ENCODE results near the gene SCMH1.
A peak's percentile ranks its signal among the peaks of the same experiment; 100 is the strongest.

Gene SCMH1

GRCh38 chr1:41025979-41026819 is 215.9 kb downstream of the SCMH1 start:
- Histone ChIP-seq H3K4me3 (ENCODE audit: low read length) (no peak overlapping the region), H3K27me3 (ENCODE audit: control insufficient read depth, low read length) (no peaks in the 10 kb centered on the region), H3K27ac (ENCODE audit: low read depth, low read length) (no peak overlapping the region), H4K20me1 (ENCODE audit: control insufficient read depth, insufficient read depth, low read depth, low read length) (peaks cover 6% of the 10 kb centered on the region; the same call in 1 of the 2 replicates), H3F3A (ENCODE audit: control insufficient read depth, insufficient read depth) (peaks cover 12% of the 10 kb centered on the region), H3K4me1 (ENCODE audit: control insufficient read depth, low read length) (peaks cover 8% of the 10 kb centered on the region), H3K9me3 (ENCODE audit: control insufficient read depth, insufficient read depth, low read length) (no peaks in the 10 kb centered on the region), H3K36me3 (ENCODE audit: control insufficient read depth, low read length) (peaks cover 49% of the 10 kb centered on the region), H3K4me2 (ENCODE audit: low read length) (no peak overlapping the region), H3K79me2 (ENCODE audit: control insufficient read depth, low read length) (no peaks in the 10 kb centered on the region), H3K9me2 (replicated peaks; ENCODE audit: control insufficient read depth, low read length) (no peaks in the 10 kb centered on the region)
- TF ChIP-seq CTCF (IDR thresholded peaks at IDR 0.05; ENCODE audit: low read depth, low read length, poor library complexity, severe bottlenecking) (no peak), EZH2phosphoT487 (IDR thresholded peaks at IDR 0.05; ENCODE audit: borderline replicate concordance, low read length) (no peak)

- peaks cover 18% of the 10 kb centered on the region for H3F3A ChIP-seq (ENCODE audit: control insufficient read depth, insufficient read depth)
- no peak for TF ChIP-seq CTCF (IDR thresholded peaks at IDR 0.05; ENCODE audit: low read depth, low read length, poor library complexity, severe bottlenecking)
- no peak for TF ChIP-seq EZH2phosphoT487 (IDR thresholded peaks at IDR 0.05; ENCODE audit: borderline replicate concordance, low read length)
- H3K4me2 ChIP-seq (ENCODE audit: low read length), result no peak overlapping the region
- H3K9me3 ChIP-seq (ENCODE audit: control insufficient read depth, insufficient read depth, low read length), result no peaks in the 10 kb centered on the region
- H3K27me3 ChIP-seq (ENCODE audit: control insufficient read depth, low read length), result no peaks in the 10 kb centered on the region
- peaks cover 6% of the 10 kb centered on the region; the same call in 1 of the 2 replicates for H4K20me1 ChIP-seq (ENCODE audit: control insufficient read depth, insufficient read depth, low read depth, low read length)
- H3K79me2 ChIP-seq (ENCODE audit: control insufficient read depth, low read length), result no peaks in the 10 kb centered on the region
- H3K9me2 ChIP-seq (replicated peaks; ENCODE audit: control insufficient read depth, low read length), result no peaks in the 10 kb centered on the region
- peaks cover 8% of the 10 kb centered on the region for H3K4me1 ChIP-seq (ENCODE audit: control insufficient read depth, low read length)
- no peak overlapping the region for H3K4me3 ChIP-seq (ENCODE audit: low read length)
- H3K27ac ChIP-seq (ENCODE audit: low read depth, low read length), result no peak overlapping the region
- peaks cover 38% of the 10 kb centered on the region for H3K36me3 ChIP-seq (ENCODE audit: control insufficient read depth, low read length)
These were observed 217.2 kb downstream of the SCMH1 start for GRCh38 chr1:41024953-41025352.

GRCh38 chr1:41023279-41023990 is 218.7 kb downstream of the SCMH1 start:
- no peak overlapping the region for H3K27ac ChIP-seq (ENCODE audit: low read depth, low read length)

More at GRCh38 chr1:41023279-41023990, 218.7 kb downstream of the SCMH1 start:
- Histone ChIP-seq H3K4me2 (ENCODE audit: low read length) (no peak overlapping the region), H3K9me2 (replicated peaks; ENCODE audit: control insufficient read depth, low read length) (no peaks in the 10 kb centered on the region), H3K4me1 (ENCODE audit: control insufficient read depth, low read length) (peaks cover 8% of the 10 kb centered on the region), H3K36me3 (ENCODE audit: control insufficient read depth, low read length) (peaks cover 33% of the 10 kb centered on the region), H3K4me3 (ENCODE audit: low read length) (no peak overlapping the region), H3K79me2 (ENCODE audit: control insufficient read depth, low read length) (no peaks in the 10 kb centered on the region), H3F3A (ENCODE audit: control insufficient read depth, insufficient read depth) (peaks cover 18% of the 10 kb centered on the region), H3K27me3 (ENCODE audit: control insufficient read depth, low read length) (no peaks in the 10 kb centered on the region), H3K9me3 (ENCODE audit: control insufficient read depth, insufficient read depth, low read length) (no peaks in the 10 kb centered on the region), H4K20me1 (ENCODE audit: control insufficient read depth, insufficient read depth, low read depth, low read length) (peaks cover 6% of the 10 kb centered on the region; the same call in 1 of the 2 replicates)
- TF ChIP-seq EZH2phosphoT487 (IDR thresholded peaks at IDR 0.05; ENCODE audit: borderline replicate concordance, low read length) (no peak), CTCF (IDR thresholded peaks at IDR 0.05; ENCODE audit: low read depth, low read length, poor library complexity, severe bottlenecking) (peak; percentile 11)
